Right ventricle myocardium inferior (tissue), 1 donor: ENCODE data around the gene CDKN2B. TPM values are rescaled to one million over a fixed set of nuclear protein-coding genes. Genes with fewer than 3 reads are reported as not detected.
"Not testable (repeated sequence)": the region's sequence is repeated elsewhere in the genome, so short reads cannot be mapped to it uniquely, and the experiment has no call there.

Experiments
- ATAC-seq: fragments of 200-7000 bp; cut with Tn5 transposase; one replicate; pipeline ENCODE4 v1.9.1; 2020; ENCODE audit warnings: mild to moderate bottlenecking, moderate library complexity
- DNase-seq: peaks from one replicate; pipeline ENCODE4 v3.0.0; 2021; ENCODE audit errors: missing footprints
- intact Hi-C: fragments of 100-400 bp; cut with DNase I; formaldehyde crosslinking; loops from one replicate; pipeline ENCODE4 v1.11.0; 2022
- long read RNA-seq: library from polyadenylated mRNA; unstranded; transcript quantifications from one replicate; pipeline ENCODE4 v2.0.0, GENCODE V29; 2021
- total RNA-seq: library from RNA; stranded (reverse); fragmentation: NEBNext Ultra II Directional; extraction: Animal tissue kit (Norgen Biotek cat#: 25700); gene quantifications from one replicate; pipeline ENCODE4 v1.2.1, GENCODE V29; 2021
- donor health status: DM: no; HTN: yes; CAD: no; lungs with severe emphysema.

Gene CDKN2B
- 3.0 TPM for total RNA-seq
- long read RNA-seq, transcript CDKN2B-201 (2 exons, 3,911 nt) = major isoform, 5 of 5 reads
- long read RNA-seq, partial matches to known transcripts = 0 of 5 reads
- long read RNA-seq, other reads (novel, unspliced or antisense) = 0 of 5 reads

GRCh38 chr9:22008717-22009505 is at the start of gene CDKN2B:
TSS of gene CDKN2B (minus strand) at chr9:22009305. CDS start at chr9:22008953, 352 bp downstream.
- DNase-seq = peak; percentile 96
- ATAC-seq = peak; percentile 100
- intact Hi-C loops = loop anchor here (2.0 to 10.0 kb wide), 2 partner anchors 96 to 194 kb away; no protein-coding TSS in a partner anchor

- intact Hi-C loops, DNase-seq, ATAC-seq: not testable (repeated sequence)
These were observed 48.9 kb upstream of the CDKN2B start for GRCh38 chr9:22057972-22058371.

GRCh38 chr9:22056402-22056801 is 47.3 kb upstream of the CDKN2B start:
- intact Hi-C loops = no loop called here
- no peak for ATAC-seq
- DNase-seq = no peak

- DNase-seq (no peak), ATAC-seq (no peak)
- intact Hi-C loops = no loop called here
These were observed 46.0 kb upstream of the CDKN2B start for GRCh38 chr9:22055090-22055489.

- ATAC-seq (no peak), DNase-seq (no peak)
- intact Hi-C loops = no loop called here
These were observed 45.4 kb upstream of the CDKN2B start for GRCh38 chr9:22054529-22054928.

- ATAC-seq (no peak), DNase-seq (no peak)
- intact Hi-C loops = no loop called here
These were observed 45.0 kb upstream of the CDKN2B start for GRCh38 chr9:22054076-22054475.

GRCh38 chr9:22053178-22053577 is 44.1 kb upstream of the CDKN2B start:
- no peak for DNase-seq
- ATAC-seq = no peak
- intact Hi-C loops = no loop called here

GRCh38 chr9:22052376-22052945 is 43.4 kb upstream of the CDKN2B start:
- intact Hi-C loops = no loop called here
- ATAC-seq = peak; percentile 16
- no peak for DNase-seq

- DNase-seq = no peak
- no peak for ATAC-seq
- intact Hi-C loops = no loop called here
These were observed 41.8 kb upstream of the CDKN2B start for GRCh38 chr9:22050924-22051323.

GRCh38 chr9:22049411-22049810 is 40.3 kb upstream of the CDKN2B start:
- ATAC-seq = peak; percentile 34
- intact Hi-C loops = no loop called here
- no peak for DNase-seq

GRCh38 chr9:22047596-22047995 is 38.5 kb upstream of the CDKN2B start:
- ATAC-seq = no peak
- intact Hi-C loops = no loop called here
- no peak for DNase-seq

GRCh38 chr9:22046243-22046885 is 37.3 kb upstream of the CDKN2B start:
- ATAC-seq = no peak
- no peak for DNase-seq
- intact Hi-C loops = no loop called here

GRCh38 chr9:22045423-22045822 is 36.3 kb upstream of the CDKN2B start:
- DNase-seq (no peak), ATAC-seq (no peak)
- intact Hi-C loops = no loop called here

- intact Hi-C loops = no loop called here
- DNase-seq = no peak
- no peak for ATAC-seq
These were observed 35.5 kb upstream of the CDKN2B start for GRCh38 chr9:22044583-22044982.

GRCh38 chr9:22043928-22044327 is 34.8 kb upstream of the CDKN2B start:
- ATAC-seq = no peak
- intact Hi-C loops = no loop called here
- no peak for DNase-seq

- intact Hi-C loops = no loop called here
- ATAC-seq (no peak), DNase-seq (no peak)
These were observed 32.7 kb upstream of the CDKN2B start for GRCh38 chr9:22041775-22042174.

GRCh38 chr9:22041344-22041743 is 32.2 kb upstream of the CDKN2B start:
- ATAC-seq (no peak), DNase-seq (no peak)
- intact Hi-C loops = no loop called here

GRCh38 chr9:22040760-22041159 is 31.7 kb upstream of the CDKN2B start:
- no peak for DNase-seq
- no peak for ATAC-seq
- intact Hi-C loops = no loop called here

- intact Hi-C loops = loop anchor here (2.0 kb wide), 1 partner anchor 226 kb away; no protein-coding TSS in a partner anchor
- ATAC-seq (no peak), DNase-seq (no peak)
These were observed 30.2 kb upstream of the CDKN2B start for GRCh38 chr9:22039258-22039657.
